Activated CD8-positive, alpha-beta memory T cell treated with anti-CD3 and anti-CD28 coated beads for 1 hour (primary cell): ENCODE data around the gene CSF3R.
A peak's percentile ranks its signal among the peaks of the same experiment; 100 is the strongest.
"Not testable (repeated sequence)": the region's sequence is repeated elsewhere in the genome, so short reads cannot be mapped to it uniquely, and the experiment has no call there.

Experiments
- DNase-seq, 2 donors: peaks; one replicate each; pipeline ENCODE4 v3.0.0-alpha.2; 2020; ENCODE audit warnings: low read depth in 1 of 2; ENCODE audit errors: extremely low read depth in 1 of 2

Gene CSF3R

GRCh38 chr1:36484099-36484498 lies 1.4 kb upstream of the CSF3R start:
- no peak for DNase-seq

GRCh38 chr1:36481771-36482723 lies 666 bp downstream of the CSF3R start:
- DNase-seq = no peak

GRCh38 chr1:36481091-36481490 lies 1.6 kb downstream of the CSF3R start:
- no peak for DNase-seq

GRCh38 chr1:36480161-36480560 lies 2.6 kb downstream of the CSF3R start:
- no peak for DNase-seq

- DNase-seq = no peak
Measured at GRCh38 chr1:36479505-36480051, 3.1 kb downstream of the CSF3R start.

GRCh38 chr1:36477615-36478014 lies 5.1 kb downstream of the CSF3R start:
- DNase-seq = not testable (repeated sequence)

- no peak for DNase-seq
Measured at GRCh38 chr1:36476945-36477344, 5.8 kb downstream of the CSF3R start.

GRCh38 chr1:36475910-36476604 lies 6.7 kb downstream of the CSF3R start:
- no peak for DNase-seq

GRCh38 chr1:36475341-36475740 lies 7.4 kb downstream of the CSF3R start:
- DNase-seq = no peak

- DNase-seq = no peak
Measured at GRCh38 chr1:36472656-36473055, 10.1 kb downstream of the CSF3R start.

GRCh38 chr1:36471830-36472641 lies 10.7 kb downstream of the CSF3R start:
- DNase-seq = no peak

- DNase-seq = no peak
Measured at GRCh38 chr1:36469163-36469562, 13.6 kb downstream of the CSF3R start.

GRCh38 chr1:36467700-36468455 lies 14.8 kb downstream of the CSF3R start:
- DNase-seq = no peak

GRCh38 chr1:36467027-36467410 lies 15.7 kb downstream of the CSF3R start:
- no peak for DNase-seq

- DNase-seq = no peak
Measured at GRCh38 chr1:36466370-36467026, 16.2 kb downstream of the CSF3R start.

GRCh38 chr1:36465731-36466369 lies 16.9 kb downstream of the CSF3R start:
- no peak for DNase-seq

- DNase-seq = no peak
Measured at GRCh38 chr1:36464605-36465393, 17.9 kb downstream of the CSF3R start.

- DNase-seq = peak; percentile 86 to 90
Measured at GRCh38 chr1:36463803-36464604, 18.7 kb downstream of the CSF3R start, which contains the start of gene MRPS15. TSS of gene MRPS15 (minus strand) at chr1:36464384. CDS start at chr1:36464275, 109 bp downstream.
